HG02885 (cell line): ENCODE results near the gene TPT1.
"Not testable (repeated sequence)": the region's sequence is repeated elsewhere in the genome, so short reads cannot be mapped to it uniquely, and the experiment has no call there.

Source experiments
- ATAC-seq: cut with Tn5 transposase; IDR thresholded peaks from one replicate; pipeline ENCODE4 v1.9.1; 2021; ENCODE audit warnings: mild to moderate bottlenecking; ENCODE audit not compliant: unreplicated experiment, poor library complexity

Gene TPT1

DNA sequence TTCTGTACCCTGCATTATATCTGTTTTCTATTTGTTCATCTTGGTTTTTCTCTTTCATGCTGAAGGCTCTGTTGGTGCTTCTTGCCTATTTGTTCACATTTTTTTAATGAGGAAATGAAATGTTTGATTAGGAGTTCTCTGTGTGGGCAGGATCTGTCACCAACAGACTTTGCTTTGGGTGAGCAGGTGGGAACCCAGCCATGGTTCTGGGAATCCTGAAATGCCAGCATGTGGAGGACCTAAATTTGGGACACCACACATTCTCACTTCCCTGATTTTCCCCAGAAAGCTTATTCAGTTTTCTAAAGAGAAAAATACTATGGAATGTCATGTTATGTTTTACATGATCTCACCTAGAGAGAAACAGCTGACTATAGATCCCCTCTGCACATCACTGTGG lies 34.0 kb downstream of the TPT1 start:
- ATAC-seq, result no peak

DNA sequence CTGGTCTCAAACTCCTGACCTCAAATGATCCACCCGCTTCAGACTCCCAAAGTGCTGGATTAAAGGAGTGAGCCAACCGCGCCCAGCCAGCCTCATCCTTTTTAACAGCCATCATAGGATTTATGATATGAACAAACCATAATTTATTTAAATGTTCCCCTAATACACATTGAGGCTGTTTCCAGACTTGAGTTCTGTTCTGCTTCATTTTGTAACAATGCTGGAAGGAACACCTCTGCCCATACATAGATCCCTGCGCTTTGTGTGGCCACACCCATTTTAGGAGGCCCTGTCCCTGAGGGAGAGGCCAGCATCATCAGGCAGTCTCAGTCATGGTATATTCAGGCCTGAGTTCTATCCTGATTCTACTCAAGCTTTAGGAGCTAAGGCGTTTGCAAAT lies 35.9 kb downstream of the TPT1 start:
- ATAC-seq, result no peak

DNA sequence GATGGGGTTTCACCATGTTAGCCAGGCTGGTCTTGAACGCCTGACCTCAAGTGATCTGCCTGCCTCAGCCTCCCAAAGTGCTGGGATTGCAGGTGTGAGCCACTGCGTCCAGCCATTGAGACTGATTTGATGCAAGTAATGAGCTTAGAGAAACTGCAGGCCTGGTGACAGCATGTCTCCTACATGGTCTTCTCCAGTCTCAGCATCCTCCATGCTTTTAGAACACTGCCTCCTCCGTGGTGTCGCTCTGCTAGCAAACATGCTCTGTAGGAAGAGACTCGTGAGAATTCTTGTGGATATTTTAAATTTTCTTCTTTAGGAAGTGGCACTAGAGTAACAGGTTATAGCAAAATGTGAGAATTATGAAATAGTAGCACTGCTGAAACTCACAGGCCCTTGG lies 37.1 kb downstream of the TPT1 start:
- ATAC-seq, result no peak

GRCh38 chr13:45303026-45303425 lies 38.0 kb downstream of the TPT1 start:
- ATAC-seq, result no peak

GRCh38 chr13:45302507-45302906 lies 38.5 kb downstream of the TPT1 start:
- ATAC-seq, result no peak

DNA sequence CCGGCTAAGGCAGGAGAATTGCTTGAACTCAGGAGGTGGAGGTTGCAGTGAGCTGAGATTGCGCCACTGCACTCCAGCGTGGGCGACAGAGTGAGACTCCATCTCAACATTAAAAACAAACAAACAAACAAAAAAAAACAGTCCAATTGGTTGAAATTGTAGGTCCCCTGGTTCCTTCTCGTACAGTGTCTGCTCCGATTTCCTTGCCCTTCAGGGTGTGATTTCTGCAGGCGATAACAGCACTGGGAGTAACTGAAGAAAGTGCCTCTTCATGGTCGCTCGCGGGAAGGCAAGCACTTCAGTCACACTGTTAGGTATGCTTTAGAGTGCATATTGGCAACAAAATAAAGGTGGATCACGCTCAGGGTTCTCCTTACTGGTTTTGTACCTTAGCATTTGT lies 39.7 kb downstream of the TPT1 start:
- ATAC-seq, result no peak

- ATAC-seq, result no peak
Measured at GRCh38 chr13:45300190-45300985, 40.6 kb downstream of the TPT1 start.

DNA sequence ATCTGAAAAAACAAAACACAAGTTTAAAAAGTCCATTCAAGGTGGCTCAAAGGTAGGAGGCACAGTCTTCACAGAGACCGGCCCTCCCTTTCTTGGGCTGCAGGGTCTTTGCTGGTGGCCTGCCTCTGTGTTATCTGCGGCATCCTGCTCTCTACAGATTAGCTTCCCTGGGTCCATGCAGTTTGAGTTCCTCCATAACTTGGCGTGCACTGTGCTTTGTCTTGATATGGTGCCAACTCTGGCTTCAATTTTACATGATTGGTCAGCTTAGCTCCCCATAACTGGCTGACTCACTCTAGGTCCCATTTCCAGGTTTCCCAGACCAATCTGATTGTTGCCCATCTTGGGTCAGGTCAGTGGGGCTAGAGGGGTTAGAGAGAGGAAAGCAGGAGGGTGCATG lies 41.8 kb downstream of the TPT1 start:
- no peak for ATAC-seq

DNA sequence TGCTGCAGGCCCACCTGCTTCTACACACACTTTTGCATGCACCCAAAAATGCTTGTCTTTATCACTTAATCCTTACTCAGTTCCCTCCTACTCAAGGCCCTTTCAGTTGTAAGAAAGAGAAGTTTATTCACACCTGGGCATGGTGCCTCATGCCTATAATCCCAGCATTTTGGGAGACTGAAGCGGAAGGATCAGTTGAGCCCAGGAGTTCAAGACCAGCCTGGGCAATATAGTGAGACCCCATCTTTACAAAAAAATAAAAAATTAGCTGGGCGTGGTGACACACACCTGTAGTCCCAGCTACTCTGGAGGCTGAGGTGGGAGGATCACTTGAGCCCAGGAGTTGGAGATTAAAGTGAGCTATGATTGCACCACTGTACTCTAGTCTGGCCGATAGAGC lies 42.4 kb downstream of the TPT1 start:
- ATAC-seq, result not testable (repeated sequence)

DNA sequence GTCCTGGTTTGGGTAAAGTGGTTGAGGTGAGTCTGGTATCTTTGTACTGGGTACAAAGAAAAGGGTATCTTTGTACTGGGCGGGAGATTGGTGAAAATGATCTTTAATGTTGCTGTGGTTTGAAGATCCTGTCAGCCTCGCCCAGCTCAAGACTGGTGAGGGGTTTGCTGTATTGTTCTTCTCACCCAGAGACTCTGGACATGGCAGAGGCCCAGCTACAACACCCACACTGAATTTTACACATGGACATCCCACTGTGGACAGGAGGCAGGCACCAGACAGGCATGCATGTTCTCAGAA lies 42.8 kb downstream of the TPT1 start:
- ATAC-seq, result no peak

DNA sequence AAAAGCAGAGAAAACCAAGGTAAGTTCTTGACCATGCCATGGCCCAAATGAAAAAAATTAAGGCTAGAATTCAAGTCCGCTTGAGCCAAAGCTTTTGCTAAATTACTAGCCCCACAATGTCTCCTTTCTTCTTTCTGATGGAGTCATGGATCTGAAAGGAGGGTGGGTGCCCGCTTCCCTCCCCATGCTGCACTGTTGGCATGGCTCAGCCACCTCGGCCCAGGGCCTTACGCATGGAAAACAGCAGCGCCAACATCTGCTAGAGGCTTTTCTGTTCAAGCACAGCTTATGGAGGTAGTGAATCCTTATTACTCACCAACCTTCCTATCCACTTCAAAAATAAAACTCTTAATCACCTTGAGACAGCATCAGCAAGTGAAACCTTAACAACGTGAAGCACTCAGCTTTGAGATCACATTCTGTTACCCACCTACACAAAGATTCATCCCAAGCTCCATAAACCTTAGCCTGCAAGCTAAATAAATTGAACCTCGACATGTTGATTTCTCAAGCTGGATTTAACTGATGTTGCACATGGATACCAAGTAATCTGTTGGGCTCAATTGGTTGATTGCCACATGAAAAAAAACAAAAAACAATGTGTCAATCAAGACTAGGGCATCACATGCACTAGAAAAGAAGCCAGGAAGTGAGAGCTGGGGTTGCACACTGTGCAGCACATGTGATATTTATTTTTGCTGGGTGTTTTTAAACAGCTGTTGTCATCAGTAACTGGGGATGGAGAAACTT lies 43.4 kb downstream of the TPT1 start:
- peak; percentile 56 for ATAC-seq

DNA sequence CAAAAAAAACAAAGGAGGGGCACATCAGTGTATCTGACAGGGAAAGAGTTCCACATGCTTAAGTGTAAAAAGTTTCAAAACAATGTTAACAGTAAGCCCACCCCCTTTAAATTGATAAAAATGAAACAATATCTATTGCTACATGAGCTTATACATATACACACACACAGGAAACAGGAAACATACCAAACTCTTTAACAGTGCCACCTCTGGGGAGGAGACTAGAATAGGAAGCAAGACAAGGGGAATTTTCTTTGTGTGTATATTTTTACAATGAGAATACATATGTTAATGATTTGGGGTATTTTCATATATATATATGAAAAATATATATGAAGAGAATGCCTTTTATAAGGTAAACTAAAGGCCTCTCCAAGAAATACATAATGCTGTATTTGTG lies 44.7 kb downstream of the TPT1 start:
- ATAC-seq, result no peak

GRCh38 chr13:45295536-45295935 lies 45.4 kb downstream of the TPT1 start:
- ATAC-seq, result no peak

- no peak for ATAC-seq
Measured at GRCh38 chr13:45292176-45292575, 48.8 kb downstream of the TPT1 start.

GRCh38 chr13:45289936-45290563 lies 50.9 kb downstream of the TPT1 start:
- ATAC-seq, result no peak
